ENCODE data around the gene DZIP3.

The DZIP3 gene, protein sequence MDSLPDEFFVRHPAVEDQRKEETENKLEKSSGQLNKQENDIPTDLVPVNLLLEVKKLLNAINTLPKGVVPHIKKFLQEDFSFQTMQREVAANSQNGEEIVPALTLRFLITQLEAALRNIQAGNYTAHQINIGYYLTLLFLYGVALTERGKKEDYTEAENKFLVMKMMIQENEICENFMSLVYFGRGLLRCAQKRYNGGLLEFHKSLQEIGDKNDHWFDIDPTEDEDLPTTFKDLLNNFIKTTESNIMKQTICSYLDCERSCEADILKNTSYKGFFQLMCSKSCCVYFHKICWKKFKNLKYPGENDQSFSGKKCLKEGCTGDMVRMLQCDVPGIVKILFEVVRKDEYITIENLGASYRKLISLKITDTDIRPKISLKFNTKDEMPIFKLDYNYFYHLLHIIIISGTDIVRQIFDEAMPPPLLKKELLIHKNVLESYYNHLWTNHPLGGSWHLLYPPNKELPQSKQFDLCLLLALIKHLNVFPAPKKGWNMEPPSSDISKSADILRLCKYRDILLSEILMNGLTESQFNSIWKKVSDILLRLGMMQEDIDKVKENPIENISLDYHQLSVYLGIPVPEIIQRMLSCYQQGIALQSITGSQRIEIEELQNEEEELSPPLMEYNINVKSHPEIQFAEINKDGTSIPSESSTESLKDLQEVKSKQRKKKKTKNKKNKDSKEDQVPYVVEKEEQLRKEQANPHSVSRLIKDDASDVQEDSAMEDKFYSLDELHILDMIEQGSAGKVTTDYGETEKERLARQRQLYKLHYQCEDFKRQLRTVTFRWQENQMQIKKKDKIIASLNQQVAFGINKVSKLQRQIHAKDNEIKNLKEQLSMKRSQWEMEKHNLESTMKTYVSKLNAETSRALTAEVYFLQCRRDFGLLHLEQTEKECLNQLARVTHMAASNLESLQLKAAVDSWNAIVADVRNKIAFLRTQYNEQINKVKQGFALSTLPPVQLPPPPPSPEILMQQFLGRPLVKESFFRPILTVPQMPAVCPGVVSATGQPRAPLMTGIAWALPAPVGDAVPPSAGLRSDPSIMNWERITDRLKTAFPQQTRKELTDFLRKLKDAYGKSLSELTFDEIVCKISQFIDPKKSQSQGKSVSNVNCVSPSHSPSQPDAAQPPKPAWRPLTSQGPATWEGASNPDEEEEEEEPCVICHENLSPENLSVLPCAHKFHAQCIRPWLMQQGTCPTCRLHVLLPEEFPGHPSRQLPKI

DNA sequence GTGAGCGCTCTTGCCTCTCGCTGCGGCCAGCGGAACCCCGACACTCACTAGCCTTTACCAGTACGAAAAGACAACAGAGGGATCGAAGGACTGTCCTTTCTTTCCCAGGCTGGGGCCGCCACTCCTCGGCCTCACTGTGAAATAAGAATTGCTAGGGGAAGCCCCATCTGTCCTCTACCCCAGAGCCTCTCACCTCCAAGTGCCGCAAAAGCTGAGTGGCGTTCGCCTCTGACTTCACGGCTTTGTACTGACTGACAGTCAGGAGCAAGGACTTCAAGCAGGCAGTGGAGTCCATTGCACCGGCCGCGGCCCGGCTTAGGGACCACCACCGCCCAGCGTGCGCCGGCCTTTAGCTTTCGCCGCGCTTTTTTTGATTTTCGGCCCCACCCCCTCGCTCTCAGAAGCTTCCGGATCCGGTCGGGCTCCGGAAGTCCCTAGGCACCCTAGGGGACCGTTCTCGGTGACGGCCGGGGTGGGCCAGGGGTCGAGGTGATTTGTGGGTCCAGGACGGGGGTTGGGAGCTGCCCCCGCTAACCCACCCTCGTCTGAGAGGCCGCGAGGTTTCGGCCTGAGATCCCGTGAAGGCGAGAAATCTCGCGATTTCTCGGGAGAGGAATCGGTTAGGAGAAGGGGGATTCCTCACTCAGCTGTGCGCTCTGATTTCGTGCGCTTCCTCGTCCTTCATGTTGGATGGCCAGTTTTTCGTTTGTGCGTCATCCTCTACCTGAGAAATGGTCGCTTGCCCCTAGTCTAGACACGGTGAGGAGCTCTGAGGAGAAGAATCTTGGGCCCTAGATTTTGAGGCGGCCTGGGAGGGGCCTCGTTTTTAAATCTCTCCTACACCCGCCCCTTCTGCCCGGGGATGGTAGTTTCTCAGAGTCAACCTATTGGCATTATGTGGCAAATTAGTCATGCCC, at the start of gene DZIP3, which contains the start of gene CIP2A:
Gene DZIP3 (plus strand): TSS at position 642 of the 917 bp plus-strand sequence. CDS start 15,685 bp downstream, outside the sequence.
Gene CIP2A (minus strand): TSS at position 358 of the 917 bp plus-strand sequence. CDS start 63 bp downstream, at position 295.
- DNase-seq (ENCODE audit: low read depth): peak; percentile 84

DNA sequence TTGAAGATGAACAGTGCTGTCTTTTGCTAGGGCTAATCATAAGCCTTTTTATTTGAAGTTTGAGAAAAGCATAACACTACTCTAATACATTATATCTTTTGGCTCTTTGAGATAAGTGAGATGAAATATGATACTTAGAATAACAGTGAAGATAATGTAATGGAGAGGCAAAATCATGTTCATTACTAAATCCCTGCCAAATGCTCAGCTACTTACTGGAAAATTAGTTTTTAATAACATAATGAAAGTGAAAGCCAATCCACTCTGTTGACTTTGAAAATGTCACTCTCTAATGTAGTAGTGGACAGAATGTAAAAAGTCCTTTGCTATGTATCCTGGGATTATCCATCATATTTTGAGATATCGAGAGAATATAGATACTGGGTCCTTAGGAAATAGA, 43.3 kb upstream of the DZIP3 start:
- no peak for DNase-seq (ENCODE audit: low read depth)

DNA sequence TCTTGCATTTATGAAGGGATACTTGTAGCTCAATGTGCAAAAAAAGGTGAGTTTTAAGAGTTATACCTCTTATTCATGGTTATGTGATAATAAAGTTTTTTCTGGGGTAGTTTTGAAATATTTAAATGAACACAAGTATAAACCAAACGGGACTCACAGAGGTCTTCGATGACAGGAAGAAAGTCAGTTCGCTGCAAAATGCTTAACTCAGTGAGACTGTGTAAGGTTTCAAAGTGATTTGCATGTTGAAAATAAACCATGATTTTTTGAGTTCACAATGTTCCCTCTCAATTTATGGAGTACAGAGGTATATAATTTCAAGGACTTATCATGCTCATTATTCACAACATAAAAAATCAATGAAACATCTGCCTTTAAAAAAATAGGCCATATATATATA, 42.8 kb upstream of the DZIP3 start:
- no peak for DNase-seq (ENCODE audit: low read depth)

DNA sequence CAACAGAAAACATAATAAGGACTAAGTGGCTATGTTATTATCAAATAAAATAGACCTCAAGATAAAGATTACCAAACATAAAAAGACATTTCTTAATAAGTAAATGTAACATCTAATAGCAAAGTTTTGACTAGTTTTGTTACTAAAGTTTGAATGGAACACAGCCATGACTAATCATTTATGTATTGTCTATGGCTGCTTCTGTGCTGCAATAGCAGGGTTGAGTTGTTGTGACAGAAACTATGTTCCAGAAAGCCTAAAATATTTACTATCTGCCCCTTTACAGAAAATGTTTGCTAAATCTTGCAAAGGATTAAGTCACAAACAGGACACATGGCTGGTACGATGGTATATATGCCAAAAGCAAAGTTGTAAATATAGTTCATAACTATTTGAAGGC, 41.2 kb upstream of the DZIP3 start:
- DNase-seq (ENCODE audit: low read depth): no peak

DNA sequence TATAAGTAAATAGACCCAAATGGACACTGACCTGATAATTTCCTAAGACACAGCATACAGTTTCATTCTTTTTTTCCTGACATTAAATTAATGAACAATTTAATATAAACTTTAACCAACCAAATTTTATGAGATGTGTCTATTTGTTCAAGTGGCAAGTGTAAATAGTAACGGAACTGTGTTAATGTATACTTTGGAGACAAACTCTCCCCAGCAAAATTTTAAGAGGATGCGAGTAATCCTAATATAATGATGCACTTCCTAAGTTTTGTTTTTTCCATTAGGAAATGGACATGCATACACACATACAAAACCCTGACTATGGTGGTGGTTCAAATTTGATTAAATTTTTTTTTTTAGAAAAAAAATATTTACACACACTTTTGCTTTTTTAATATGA, 40.6 kb upstream of the DZIP3 start:
- no peak for DNase-seq (ENCODE audit: low read depth)

DNA sequence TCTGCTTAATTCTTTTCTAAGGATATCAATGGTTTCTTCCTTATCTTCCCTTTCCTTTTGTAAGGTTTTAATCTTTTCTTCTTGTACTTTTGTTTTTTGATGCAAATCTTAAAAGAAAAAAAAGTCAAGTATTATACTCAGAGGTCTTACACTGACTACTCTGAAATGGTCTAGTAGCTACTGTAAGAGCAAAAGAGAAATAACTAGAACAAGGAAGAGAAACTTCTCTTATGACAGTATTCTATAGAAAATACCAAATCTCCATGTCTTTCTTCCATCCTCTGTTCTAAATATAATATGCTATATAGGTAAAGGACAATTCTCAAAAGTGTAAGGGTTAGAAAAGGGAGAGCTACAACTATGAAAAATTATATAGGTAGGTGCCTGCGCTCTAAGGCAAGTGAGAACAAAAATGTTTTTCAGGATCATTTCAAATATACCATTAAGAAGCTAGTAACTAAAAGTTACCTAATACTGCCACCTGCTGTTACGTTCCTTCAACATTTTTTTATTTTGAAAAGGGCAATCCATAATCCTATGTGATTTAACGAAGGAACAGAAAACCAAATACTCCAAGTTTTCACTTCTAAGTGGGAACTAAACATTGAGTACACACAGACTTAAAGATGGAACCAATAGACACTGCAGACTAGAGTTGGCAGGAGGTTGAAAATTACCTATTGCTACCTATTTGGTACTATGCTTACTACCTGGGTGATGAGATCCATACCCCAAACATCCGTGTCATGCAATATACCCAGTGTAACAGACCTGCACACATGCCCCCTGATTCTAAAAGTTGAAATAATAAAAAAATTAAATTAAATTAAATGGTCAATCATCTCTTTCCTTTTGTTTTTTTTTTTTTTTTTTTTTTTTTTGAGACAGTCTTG, 37.0 kb upstream of the DZIP3 start:
- DNase-seq (ENCODE audit: low read depth): no peak

DNA sequence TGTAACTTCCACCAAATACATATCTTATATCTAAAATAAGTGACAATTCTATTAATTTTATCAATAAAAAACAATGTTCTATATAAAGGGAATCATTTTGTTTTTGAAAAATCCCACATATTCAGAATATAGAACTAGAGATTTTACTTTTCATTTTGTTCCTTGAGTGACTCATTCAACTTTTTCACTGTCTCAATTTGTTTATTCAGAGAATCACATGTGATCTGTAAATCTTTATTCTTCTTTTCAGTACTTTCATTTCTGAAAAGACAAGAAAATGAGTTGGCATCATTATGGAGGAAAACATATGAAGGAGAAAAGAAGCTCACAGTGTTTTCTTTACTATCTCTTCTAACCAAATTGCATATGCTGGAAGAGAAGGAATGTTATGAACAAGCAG, 35.3 kb upstream of the DZIP3 start:
- DNase-seq (ENCODE audit: low read depth): no peak

DNA sequence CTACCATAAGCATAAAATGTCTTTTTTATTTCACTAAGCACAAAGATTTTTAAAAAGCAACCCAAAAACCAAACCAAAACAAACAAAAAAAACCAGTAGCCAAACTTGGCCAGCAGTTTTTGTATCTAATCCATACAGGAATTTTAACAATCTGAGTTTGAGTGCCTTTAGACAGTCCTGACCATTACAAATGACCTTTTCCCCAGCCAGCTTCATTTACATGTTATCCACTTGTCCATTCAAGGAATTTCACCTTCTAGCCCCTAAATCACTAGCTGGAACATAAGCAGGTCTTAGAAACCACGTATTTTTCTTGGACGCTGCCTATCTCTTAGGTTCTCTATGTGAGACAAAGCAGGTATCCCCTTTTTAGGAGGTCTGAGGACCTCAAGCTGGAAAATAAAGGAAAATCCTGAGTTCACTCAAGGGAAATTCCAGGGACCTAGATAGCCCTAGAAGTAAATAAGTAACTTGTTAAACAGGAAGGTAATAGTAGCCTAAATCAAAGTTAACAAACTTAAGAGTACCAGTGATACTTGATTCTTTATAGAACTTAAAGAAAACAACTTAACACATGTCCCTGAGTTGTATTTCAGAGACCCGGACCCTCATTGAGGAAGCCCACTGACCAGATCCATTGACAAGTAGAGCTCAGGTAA, 34.5 kb upstream of the DZIP3 start:
- DNase-seq (ENCODE audit: low read depth): no peak

DNA sequence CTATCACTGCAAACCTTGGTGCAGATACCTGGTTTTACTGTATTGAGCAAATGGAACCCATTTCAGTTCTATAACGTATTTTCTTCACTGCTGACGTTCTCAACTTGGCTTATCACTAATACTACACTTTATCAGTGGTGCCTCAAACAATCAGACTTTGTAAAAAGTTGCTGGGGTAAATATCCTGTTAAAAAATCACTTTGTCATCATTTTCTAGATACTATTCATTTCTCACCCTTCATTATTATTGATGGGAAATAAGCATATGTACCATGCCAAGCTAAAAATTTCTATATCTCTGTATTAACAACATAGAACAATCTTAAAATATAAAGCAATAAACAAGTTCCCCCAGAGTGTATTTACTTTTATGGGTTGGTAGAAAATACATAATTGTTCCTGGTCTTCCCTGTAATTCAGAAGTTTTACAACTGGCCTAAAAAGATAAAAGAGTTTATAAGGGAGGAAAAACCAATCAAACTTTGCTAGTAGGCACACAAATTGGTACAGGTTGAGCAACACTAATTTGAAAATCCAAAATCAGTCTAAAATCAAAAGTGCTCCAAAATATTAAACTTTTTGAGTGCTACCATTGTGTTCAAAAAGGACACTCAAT, 33.4 kb upstream of the DZIP3 start:
- DNase-seq (ENCODE audit: low read depth): no peak

DNA sequence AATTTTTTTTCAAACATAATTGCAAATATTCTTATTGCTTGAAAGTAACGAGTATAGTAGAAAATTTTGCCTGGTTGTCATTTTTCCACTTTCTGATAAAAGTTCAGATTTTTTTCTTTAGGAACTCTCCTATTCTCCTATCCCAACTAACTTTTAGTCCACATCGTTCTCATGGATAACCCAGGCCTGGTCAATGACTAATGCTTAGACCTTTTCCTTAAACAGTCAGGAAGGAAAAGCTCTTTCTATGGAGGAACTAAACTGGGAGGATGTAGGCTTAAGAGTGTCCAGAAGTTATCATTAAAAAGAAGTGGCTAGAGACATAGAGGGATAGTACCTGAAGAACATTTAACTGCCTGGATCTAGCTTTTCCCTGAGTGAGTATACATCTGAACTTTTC, 27.0 kb upstream of the DZIP3 start:
- no peak for DNase-seq (ENCODE audit: low read depth)

DNA sequence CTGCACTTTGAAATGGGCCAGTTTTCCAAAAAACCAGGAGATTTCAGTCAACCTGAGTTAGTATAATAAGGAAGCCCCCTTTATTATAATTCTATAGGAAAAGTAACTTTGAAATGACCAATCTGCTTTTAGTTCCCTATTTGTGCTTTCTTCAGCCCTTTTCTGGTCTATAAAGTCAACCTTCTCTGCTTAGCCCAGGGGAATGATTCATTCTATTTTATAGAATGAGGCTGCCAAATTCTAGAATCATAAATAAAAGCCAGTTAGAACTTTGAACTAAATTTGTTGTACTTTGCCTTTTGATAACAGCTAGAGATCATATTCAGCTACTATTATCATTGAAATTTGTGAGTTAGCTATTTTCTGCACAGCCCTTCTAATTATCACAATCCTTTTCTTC, 25.0 kb upstream of the DZIP3 start:
- no peak for DNase-seq (ENCODE audit: low read depth)

DNA sequence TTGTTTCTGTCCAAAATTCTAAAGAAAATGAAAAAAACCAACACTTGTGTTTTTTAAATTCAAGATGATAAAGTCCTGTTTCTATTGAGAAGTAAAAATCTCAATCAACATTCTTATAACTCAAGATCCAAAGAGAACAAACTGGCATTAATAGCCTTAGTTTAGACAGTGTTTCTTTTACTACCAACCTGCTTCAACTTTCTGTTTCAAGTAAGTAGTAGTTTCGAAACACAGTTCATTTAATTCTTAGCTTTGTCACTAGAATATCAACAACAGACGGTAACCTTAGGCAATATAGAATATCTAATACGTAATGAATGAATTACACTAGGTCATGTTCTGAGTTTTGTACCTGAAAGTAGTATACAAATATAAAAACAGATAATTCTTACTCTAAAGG, 24.0 kb upstream of the DZIP3 start:
- DNase-seq (ENCODE audit: low read depth): no peak

DNA sequence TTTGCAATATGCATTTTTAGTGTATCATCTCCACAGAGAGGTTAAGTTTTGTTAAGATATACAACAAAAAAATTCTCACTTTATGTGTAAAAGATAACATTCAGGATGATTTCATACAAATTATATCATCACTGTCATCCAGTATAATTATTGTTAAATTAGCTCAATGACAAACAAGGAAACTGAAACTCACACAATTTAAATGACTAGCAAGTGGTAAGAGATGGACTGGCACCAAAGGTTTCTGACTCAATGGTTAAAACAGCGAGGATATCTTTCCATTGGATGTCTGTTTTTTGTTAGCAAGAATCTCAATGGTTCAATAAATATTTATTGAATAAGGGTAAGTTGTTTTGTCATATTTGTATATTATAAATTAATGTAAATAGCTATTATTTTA, 22.9 kb upstream of the DZIP3 start:
- no peak for DNase-seq (ENCODE audit: low read depth)

DNA sequence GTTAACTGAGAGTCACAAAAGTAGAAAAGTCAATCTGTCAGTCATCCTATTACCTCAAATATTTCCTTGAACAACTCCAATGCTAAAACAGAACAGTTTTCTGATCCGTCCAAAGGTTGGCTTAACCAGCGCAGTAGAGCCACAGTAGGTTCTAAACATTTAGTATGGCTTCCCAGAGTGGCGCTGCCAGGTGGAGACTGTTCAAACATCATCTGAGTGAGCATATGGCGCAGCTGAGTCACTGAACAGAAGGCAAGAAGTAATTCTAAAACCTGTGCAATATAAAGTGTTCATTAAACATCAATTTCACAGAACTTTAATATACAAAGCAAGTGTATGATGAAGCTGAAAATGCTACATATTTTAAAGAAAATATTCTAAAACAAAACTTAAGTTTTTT, 20.2 kb upstream of the DZIP3 start:
- no peak for DNase-seq (ENCODE audit: low read depth)

DNA sequence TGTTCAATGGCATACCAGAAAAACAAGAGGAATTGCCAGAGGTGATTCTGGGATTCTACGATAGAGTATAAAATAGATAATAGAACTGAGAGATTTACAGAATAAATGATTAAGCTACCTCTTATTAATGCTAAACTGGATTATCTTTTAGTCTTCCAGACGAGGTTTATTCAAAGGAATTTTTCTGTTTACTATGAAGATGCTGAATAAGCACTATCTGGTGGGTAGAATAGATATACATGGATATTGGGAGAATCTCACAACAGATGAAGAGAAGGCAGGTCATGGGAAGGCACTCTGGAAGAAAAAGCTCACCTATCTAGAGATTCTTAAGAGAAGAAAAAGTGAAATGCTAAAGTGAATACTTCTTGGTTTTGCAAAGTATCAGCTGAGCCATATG, 11.5 kb upstream of the DZIP3 start:
- no peak for DNase-seq (ENCODE audit: low read depth)

DNA sequence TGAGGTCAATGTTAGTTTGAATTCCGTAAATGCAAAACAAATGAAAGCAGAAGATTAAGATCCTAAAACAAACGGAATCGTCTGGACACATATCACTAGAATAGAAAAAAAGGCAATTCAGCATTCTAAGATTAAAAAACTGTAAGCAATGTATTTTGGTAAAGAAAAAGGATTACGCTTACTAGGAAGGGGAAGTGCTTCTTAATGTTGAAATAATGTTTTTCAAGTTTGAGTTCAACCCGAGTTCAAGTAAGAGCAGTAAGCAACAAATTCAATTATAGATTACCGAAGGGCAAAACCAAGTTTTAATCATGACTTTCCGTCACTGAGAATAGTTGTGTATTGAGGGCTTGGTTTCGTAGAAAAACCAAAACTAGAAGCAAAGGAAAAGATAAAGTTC, 921 bp upstream of the DZIP3 start:
- no peak for DNase-seq (ENCODE audit: low read depth)

DNA sequence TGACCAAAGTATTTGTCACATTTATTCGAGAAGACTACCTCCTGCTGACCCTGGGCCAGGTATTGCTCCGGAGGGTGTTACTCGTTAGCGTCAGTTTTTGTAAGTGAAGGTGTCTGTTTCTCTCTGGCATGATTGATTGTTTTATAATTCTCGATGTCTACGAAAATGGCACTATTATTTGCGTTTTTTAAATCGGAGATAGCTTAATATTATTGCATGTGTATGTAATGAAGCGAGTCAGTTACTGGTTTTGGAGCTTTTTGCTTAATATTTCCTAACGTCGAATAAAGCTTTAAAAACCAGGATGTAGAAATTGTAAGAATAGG, 439 bp downstream of the DZIP3 start:
- DNase-seq (ENCODE audit: low read depth): no peak

DNA sequence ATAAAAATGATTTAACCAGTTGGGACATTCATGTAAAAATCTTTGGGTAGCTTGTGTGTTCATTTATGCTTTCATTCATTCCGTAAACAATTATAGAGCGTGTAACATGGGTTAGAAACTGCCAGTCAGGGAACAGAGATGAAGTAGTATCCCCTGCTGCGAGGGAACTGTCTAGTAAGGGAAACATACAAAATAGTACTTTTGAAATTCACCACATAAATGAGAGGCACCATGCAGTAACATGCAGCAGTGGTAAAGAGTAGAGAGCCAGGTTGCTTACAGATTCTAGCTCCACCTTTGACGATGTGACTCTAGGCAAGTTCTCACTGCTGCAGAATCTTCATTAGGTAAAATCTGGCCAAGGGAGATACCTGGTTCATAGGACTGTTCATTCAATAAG, 938 bp downstream of the DZIP3 start:
- DNase-seq (ENCODE audit: low read depth): no peak

DNA sequence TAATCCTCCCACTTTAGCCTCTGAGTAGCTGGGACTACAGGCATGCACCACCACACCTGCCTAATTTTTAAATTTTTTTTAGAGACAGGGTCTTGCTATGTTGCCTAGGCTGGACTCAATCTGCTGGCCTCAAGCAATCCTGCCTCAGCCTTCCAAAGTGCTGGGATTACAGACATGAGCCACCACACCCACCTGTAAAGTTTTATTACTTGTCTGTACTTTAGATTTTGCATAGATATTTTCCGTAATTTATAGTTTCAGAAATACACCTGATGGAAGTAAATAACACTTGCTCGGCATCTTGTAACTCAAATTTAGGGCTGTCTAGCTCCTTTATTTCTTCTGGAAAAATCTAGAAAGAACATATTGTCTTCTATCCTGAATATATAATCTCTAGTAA, 5.8 kb downstream of the DZIP3 start:
- no peak for DNase-seq (ENCODE audit: low read depth)

DNA sequence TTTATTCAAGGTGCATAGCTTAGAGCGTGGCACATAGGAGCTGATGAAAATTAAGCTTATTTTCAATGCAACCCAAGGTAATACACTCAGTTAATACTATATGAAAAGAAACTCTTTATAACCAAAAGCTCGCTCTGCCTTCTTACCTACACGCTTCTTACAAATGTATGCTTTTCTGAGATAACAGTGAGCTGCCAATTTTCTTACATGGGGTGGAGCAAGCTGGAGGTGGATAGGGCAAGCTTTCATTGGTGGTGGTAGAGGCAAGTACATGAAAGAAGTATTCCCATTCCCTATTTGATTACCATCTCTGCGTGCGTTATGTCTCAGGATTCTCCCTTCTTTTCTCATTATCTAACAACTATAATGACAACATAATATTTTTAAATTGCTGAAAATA, 8.9 kb downstream of the DZIP3 start:
- no peak for DNase-seq (ENCODE audit: low read depth)
